ENCODE results near the gene BRSK2.
"Not testable (repeated sequence)": the region's sequence is repeated elsewhere in the genome, so short reads cannot be mapped to it uniquely, and the experiment has no call there.

BRSK2 gene

DNA sequence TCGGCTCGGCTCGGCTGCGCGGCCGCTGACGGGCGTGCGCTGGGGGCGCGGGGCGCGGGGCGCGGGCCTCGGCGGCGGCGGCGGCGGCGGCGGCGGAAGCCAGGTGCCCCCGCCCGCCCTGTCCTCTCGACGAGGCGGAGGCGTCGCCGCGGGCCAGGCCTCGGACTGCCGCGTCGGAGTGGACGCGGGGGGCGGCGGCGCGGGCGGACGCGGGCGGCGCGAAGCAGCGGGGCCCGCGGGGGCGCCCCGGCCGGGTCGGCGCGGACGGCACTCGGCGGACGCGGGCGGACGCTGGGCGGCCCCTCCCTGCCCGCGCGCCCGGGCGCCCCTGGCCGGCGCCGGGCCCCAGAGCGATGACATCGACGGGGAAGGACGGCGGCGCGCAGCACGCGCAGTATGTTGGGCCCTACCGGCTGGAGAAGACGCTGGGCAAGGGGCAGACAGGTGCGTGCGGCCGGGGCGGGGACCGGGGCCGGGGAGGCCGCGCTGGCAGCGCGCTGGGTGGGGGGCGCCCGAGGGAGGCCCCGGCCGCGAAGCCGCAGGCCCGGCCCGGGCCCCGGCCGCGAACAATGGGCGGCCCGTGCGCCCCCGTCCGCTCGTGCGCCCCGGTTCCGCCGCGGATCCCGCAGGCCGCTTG lies at the start of gene BRSK2:
TSS of gene BRSK2 (plus strand) at position 3 of the 637 bp plus-strand sequence. CDS start at position 354, 351 bp downstream.
- no peak for DNase-seq

DNA sequence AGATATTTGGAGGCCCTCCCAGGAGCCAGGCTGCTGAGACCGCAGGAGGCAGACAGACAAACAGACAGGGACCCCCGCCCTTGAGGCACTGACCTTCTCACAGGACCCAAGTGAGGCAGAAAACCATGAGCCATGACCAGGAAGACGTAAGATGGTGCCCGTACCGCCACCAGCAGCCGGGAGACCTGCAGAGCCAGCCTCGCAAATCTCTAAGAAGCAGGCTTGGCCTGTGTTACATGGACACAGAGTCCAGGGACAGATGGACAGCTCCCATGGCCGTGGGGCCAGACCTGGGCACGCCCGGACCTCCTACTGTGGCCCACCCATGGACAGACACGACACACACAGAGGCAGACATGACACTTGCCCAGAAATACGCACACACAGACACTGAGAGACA lies 49.6 kb upstream of the BRSK2 start:
- no peak for DNase-seq

DNA sequence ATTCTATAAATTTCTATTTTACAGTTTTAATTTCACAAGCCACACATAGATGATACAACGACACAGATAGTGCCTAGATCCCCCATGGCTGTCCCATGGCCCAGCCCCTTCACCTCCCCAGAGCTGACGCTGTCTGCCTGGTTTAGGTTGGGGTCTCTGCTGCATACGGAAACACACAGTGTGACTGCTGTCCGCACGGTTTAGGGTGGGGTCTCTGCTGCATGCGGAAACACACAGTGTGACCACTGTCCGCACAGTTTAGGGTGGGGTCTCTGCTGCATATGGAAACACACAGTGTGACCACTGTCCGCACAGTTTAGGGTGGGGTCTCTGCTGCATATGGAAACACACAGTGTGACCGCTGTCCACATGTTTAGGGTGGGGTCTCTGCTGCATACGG lies 48.5 kb upstream of the BRSK2 start:
- DNase-seq, result not testable (repeated sequence)

DNA sequence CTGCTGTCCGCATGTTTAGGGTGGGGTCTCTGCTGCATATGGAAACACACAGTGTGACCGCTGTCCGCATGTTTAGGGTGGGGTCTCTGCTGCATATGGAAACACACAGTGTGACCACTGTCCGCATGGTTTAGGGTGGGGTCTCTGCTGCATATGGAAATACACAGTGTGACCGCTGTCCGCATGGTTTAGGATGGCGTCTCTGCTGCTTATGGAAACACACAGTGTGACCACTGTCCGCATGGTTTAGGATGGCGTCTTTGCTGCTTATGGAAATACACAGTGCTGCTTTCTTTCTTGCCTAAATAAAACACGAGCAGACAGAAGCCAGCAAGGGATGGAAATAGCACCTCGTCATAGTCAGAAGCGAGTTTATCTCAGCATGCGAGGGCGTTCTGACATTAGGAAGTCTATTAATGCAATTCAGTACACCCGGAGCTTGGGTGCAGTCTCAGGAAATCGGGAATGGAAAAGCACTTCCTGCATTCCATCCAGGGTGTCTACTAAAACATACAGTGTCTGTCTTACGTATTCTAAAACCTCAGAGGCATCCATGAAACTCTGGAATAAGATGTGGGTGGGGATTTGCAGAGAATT lies 47.7 kb upstream of the BRSK2 start:
- DNase-seq, result peak; percentile 16

DNA sequence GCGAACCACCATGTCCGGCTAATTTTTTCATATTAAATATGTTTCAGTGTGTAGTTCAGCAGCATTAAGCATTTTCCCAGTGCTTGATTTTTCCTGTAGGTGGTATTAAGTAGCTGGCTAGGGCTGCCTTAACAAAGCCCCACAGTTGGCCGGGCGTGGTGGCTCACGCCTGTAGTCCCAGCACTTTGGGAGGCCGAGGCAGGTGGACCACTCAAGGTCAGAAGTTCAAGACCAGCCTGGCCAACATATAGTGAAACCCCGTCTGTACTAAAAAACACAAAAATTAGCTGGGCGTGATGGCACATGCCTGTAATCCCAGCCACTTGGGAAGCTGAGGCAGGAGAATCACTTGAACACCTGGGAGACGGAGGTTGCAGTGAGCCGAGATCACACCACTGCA lies 46.8 kb upstream of the BRSK2 start:
- no peak for DNase-seq

DNA sequence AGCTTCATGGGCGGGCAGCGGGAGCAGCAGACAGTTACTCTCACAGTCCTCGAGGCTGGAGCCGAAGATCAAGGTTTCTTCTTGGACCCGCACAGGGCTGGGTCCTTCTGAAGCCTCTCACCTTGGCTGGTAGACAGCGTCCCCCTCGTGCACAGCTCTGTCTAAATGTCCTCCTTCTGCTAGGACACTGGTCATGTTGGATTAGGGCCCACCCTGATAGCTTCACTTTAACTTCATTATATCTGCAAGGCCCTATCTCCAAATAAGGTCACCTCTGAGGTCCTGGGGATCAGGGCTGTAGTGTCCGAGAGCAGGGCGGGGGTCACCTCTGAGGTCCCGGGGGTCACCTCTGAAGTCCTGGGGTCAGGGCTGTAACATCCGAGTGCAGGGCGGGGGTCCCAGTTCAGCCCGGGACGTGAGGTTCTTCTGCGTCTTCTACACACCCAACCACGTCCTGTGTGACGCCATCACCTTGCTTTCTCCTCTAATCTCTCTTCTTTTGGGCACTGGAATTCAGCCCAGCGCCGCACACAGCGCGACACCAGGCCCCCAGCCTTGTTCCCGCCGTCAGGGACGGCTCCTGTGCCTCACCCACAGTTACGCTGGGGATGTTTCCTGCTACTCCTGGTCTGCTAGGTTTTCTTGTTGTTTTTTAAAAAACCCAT lies 46.2 kb upstream of the BRSK2 start:
- DNase-seq, result no peak

DNA sequence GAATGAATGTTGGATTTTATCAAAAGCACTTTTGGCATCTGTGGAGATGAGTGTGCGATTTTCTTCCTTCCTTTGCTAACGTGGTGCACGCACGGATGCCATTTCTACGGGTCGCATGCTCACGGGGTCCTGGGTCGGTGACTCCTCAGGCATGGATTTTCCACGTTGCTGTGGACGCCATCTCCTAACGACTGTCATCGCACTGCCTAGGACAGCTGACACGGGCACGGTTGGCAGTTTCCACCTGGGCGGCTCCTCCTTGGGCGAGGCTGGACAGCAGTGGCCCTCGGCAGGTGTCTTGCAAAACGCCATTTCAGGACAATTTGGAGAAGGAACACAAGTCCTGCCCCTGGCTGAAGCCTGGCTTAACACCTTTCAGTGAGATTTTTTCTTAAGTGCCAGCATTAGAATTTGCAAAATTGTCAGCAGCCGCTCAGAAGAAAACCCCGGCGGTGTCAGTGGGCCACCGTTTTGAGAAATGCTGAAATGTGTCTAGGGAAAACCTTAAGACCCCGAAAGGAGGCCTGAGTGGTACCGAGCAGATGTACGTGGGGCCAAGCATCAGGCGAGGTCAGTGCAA lies 45.6 kb upstream of the BRSK2 start:
- DNase-seq, result no peak

DNA sequence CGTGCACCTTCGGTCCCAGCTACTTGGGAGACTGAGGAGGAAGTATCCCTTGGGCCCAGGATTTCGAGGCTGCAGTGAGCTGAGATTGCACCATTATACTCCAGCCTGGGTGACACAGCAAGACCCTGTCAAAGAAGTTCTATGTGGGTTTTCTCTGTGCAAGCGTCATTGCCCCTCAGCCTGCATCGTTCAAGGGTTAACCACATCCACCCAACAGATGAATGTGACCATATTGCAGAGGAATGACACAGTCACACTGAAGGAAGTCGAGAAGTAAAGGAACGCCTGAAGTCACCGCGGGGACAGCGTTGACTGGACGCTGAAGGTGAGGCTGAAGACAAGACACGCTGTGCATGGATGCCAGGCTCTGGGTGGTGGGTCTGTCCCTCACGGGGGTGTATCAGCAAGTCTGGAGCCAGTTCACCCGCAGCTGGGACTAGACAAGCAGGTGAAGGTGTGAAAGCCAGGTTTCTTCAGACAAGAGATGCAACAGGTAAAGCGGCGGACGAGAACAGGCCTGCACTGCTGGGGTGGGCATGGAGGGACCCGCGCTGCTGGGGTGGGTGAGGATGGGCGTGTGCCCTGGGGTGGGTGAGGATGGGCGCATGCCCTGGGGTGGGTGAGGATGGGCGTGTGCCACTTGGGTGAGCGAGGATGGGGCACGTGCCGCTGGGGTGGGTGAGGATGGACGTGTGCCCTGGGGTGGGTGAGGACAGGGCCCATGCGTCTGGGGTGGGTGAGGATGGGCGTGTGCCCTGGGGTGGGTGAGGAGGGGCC lies 43.8 kb upstream of the BRSK2 start:
- no peak for DNase-seq

DNA sequence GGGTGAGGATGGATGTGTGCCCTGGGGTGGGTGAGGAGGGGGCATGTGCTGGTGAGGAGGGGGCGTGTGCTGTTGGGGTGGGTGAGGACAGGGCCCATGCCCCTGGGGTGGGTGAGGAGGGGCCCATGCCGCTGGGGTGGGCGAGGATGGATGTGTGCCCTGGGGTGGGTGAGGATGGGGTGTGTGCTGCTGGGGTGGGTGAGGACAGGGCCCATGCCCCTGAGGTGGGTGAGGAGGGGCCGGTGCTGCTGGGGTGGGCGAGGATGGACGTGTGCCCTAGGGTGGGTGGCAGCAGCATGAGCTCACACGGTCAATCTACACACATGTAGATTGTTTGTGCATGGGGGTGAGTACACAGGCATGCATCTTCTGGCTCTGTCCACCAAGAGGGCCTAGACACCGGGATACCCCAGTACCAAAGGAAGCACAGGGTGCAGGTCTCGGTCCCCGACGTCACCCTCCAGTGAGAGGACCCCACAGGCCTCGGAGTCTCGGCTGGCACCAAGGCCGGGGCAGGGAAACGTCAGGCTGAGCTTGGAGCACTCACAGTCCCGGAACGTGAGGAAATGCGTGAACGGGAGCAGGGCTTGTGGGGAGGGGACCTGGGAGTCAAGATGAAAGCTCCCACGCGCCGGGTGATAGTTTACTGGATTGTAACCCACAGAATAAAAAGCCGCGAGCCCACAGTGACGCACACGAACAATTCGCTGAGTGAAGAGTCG lies 42.9 kb upstream of the BRSK2 start:
- no peak for DNase-seq

DNA sequence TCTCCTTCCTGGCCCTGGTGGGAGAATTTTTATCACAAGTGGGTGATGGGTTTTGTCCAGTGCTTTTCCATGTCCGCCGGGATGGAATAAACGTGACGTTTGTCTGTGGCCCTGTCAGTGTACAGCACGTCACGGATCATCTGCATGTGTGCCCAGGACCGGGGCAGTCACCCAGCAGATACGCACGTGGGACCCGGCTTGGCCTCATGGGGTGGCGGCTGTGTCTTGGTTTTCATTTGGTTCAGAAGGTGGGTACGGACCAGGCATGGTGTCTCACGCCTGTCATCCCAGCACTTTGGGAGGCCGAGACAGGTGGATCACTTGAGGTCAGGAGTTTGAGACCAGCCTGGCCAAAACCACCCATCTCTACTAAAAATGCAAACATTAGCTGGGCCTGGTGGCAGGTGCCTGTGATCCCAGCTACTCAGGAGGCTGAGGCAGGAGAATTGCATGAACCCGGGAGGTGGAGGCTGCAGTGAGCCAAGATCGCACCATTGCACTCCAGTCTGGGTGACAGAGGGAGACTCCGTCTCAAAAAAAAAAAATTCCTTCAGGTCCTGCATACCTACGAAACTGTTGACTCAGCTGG lies 42.2 kb upstream of the BRSK2 start:
- DNase-seq, result not testable (repeated sequence)

DNA sequence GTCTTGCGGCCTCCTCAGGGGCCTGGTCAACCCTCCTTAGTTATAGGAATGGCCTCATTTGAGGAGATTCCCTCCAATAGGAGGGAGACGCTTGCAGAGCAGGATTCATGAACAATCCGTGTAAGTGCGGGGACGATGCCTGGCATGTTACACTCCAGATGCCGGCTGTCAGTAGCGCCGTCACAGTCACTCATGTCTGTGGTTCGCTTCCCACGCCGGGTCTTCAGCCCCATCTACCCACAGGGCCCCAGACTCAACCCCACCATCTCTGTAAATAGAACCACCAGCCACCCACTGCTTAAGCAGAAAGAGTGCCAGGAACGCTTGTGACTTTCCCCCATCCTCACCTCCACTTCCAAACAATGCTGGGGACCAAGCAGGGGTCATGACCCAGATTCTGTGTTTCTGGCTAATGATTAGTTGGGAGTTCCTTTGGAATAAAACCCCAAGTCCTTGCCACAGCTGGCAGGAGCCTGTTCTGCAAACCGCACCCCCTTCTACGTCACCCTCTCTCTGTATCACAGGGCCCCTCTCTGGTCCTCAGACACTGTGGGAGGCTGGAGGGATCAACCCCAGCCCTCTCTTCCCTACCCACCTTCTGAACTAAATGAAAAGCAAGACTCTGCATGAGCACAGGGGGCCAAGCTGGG lies 41.5 kb upstream of the BRSK2 start:
- DNase-seq, result no peak

DNA sequence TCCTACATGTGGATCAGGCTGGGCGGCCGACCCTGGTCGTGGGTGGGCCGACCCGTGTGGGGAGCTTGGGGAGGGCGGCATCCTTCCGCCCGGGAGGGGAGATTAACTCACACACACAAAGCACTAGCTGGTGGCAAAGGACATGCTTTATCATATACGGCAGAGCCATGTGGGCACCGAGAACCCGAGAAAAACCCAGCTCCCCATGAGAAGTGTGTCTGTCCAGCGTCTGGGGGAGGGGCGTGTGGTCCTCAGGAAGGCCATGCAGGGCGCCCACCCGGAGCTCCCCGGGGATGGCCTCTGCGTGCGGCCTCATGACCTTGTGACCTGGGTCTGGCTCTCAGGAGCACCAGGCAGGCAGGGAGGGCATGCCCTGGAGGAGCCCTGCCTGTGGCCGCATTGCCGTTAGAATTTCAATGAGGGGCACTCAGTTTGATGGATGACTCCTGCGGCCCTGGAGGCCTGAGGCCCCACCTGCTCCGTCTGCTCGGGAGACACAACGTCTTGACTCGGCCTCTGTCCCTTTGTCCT lies 40.9 kb upstream of the BRSK2 start:
- no peak for DNase-seq

DNA sequence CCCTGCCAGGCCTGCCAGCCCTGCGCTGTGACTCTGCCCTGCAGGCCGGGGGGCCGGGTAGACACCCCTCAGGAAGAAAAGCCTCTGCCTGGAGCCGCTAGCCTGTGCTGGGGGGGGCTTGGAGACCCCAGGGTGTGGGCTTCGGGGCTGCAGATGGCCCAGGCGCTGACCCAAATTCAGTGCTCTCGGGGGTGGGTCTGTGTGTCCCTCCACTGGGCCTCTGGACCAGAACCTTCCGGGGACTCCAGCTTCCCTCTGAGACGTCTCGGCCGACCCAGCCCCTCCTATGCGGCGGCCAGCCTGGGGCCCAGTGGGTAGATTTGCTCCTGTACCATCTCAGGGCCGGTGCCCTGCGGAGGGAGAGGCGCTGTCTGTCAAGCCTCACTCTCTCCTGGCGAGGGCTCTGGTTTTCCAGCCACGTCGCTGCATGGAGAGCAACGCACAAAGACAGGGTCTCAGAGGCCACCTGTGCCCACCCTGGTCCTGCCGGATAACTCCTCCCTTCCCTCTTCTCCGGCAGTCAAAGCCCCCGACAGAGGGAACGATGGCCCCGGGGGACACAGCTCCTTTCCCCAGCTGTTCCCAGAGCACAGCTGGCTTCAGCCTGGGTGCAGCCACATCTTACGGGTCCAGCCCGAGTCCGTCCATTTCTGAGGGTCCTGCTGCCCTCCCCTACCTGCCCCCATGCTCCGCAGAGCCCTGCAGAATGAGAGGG lies 40.2 kb upstream of the BRSK2 start:
- no peak for DNase-seq

DNA sequence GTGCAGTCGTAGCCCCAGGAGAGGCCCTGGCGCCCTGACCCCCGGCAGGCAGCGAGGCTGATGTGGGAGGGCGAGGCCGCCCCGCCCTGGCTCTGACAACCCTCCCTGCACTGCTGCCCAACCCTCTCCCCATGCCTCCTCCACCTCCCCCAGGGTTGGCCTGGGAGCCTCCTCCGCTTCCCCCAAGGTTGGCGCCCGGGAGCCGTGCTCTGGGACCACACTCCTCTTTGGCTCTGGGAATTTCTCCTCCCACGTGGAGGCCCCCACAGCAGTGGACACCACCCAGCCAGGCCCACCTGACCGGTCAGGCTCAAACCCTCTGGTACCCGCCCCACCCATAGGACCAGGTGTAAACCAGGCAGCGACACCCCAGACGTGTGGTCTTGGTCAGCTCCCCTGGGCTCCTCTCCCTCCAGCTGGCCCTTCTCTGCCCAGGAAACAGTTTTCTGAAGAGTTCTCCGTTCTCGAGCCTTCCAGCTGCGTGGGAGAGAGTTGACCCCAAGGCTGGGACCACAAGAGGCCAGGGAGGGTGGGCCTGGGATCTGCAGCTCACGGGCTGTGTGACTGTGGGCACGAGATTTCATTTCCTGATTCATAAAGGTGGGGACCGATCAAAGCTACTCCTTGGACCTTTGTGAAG lies 39.5 kb upstream of the BRSK2 start:
- DNase-seq, result no peak

DNA sequence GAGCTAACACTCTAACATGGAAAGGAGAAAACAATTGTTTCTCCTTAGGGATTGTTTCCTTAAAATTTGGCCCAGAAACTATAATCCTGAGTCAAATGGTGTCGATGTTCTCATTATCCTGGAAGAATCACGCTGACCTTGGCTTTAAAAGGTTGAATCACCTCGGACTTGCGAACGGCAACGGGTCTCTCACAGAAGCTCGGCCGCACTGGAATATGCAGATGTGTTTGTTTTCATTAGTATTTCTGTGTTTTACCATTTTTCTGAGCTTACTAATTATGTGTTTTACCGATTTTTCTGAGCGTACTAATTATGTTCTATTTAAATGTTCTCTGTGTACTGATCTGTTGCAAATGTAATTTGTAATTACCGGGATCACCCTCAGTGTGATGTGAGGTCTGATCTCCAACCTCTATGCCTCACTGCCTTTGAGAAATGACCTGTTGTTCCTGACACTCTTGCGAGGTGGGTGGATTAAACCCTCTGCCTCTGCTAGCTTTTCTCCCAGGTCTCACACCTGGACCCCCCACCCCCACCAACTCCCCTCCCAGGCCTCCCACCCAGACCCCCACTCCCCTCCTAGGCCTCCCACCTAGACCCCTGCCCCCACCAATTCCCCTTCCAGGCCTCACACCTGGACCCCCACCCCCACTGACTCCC lies 38.3 kb upstream of the BRSK2 start:
- DNase-seq, result no peak

DNA sequence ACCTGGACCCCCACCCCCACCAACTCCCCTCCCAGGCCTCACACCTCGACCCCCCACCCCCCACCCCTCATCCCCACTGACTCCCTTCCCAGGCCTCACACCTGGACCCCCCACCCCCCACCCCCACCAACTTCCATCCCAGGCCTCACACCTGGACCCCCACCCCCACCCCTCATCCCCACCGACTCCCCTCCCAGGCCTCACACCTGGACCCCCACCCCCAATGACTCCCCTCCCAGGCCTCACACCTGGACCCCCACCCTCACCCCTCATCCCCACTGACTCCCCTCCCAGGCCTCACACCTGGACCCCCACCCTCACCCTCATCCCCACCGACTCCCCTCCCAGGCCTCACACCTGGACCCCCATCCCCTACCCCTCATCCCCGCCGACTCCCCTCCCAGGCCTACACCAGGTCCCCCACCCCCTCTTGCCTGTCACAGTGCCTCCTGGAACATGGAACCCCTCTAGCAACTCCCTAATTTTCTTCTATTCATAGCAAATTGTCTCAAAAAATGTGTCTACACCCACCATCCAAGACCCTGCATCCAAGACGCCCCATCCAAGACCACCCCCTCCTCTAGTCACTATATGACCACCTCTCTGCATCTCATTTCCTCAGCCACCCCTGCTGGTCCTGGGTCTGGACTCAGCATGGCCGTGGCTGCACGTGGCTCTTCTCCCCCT lies 36.9 kb upstream of the BRSK2 start:
- DNase-seq, result no peak

DNA sequence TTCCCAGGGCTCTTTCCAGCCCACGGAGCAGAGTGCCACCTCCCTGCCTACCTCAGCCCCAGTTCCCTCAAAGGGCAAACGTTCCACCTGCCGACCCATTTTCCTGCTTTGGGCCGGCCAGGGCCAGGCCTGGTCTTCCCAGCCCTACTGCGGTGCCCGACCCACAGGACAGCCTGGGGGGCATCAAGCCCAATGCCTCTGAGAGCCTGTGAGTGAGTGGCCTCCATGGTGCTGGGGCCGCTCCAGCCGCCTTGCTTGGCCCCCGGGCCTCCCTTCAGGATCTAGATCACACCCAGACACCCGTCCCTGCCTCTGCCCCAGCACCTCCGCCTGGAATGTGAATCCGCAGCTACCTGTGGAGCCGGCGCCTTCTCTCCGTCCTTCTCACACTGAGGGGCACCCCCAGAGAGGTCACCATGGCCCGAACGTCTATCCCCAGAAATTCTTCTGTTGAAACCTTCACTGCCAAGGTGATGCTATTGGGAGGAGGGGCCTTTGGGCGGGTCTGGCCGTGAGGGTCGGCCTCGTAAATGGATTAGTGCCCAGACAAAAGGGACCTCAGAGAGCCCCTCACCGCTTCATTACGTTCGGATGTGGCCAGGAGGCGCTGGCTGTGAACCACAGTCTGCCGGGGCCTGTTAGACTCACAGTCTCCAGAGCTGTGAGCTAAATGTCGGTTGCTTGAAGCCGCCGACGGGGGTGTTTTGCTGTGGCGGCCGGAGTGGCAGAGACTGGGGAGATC lies 36.2 kb upstream of the BRSK2 start:
- DNase-seq, result no peak
